Activated CD4-positive, alpha-beta T cell treated with anti-CD3 and anti-CD28 coated beads for 4 hours (primary cell): ENCODE data around the gene HPSE2.
"Not testable (repeated sequence)": the region's sequence is repeated elsewhere in the genome, so short reads cannot be mapped to it uniquely, and the experiment has no call there.

Source experiments
- DNase-seq, 2 donors: peaks; one replicate each; pipeline ENCODE4 v3.0.0-alpha.2; 2020

The HPSE2 gene

DNA sequence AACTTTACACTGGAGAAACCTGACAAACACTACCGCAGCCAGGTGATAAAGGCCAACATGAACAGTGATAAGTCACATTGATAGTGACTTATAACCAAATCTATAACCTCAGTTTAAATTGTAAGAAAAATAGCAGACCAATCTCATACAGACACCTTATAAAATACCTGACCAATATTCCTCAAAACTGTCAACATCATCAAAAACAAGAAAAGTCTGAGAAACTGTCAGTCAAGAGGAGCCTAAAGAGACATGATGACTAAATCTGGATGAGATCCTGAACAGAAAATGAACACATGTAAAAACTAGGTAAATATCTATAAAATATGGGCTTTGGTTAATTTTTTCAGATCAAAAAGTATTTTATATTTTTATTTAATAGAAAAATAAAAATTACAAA is 233.3 kb downstream of the HPSE2 start:
- DNase-seq = no peak

DNA sequence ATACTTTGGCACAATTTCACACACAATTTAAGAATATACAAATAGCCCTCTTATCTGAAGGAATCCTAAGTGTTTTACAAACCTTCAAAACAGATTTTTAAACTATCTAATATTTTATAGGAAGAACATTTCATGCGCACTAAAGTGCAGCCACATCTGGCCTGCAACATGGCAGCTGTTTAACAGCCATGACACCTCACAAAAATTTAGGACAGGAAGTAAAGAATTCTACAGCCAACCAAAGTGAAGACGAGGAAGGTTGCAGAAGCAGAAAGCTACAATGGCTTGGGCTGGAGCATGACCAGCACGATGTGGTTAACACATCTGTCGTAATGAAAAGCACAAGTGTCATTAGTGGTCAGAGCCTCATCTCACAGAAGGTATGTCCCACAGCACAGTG is 238.1 kb downstream of the HPSE2 start:
- no peak for DNase-seq

DNA sequence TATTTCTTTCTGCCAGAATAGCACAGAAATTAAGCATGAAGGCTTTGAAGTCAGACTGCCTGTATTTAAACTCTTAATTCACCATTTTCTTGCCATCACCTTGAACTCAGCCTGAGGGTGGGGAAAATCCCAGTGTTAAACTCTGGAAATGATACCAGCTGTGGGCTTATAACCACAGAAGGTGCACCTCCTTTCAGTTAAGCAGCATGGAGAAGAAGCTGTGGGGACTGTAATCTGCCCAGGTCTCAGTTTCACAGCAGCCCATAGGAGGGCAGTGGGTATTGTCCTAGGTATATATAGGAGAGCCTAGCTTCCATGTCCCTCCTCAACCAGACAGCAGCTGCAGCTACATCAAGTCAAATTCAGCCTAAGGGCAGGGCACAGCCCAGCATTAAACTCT is 241.6 kb downstream of the HPSE2 start:
- no peak for DNase-seq

DNA sequence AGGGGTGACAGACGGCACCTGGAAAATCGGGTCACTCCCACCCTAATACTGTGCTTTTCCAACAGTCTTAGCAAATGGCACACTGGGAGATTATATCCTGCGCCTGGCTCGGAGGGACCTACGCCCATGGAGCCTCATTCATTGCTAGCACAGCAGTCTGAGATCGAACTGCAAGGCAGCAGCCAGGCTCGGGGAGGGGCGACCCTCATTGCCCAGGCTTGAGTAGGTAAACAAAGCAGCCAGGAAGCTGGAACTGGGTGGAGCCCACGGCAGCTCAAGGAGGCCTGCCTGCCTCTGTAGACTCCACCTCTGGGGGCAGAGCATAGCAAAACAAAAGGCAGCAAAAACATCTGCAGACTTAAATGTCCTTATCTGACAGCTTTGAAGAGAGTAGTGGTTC is 251.9 kb downstream of the HPSE2 start:
- DNase-seq = not testable (repeated sequence)

DNA sequence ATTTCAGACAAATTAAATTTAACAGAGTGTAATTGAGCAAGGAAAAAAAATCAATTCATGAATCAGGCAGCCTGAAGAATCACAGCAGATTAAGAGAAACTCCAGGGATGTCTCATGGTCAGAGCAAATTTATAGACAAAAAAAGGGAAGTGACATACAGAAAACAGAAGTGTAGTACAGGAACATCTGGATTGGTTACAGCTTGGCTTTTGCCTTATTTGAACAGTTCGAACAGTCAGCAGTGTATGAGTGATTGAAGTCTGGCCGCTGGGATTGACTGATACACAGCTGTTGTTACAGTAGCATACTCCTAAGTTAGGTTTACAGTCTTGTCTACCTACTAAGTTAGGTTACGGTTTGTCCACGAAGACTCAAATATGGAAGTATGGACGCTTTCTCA is 255.3 kb downstream of the HPSE2 start:
- DNase-seq = no peak

DNA sequence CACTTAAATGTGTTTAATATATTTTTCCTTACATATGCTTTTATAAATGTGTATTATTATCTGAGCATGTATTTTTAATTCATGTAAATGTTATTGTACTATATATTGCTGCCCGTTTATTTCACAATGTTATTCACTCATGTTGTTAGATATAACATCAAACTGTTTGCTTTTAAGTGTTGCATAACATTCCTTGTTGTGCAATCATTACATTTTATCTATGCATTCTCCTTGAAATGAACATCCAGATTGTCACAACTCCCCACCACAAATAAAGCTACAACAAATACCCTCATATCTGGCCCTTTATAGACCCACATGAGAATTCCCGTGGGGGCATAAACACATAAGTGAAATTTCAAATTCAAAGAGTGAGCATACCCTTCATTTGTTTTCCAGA is 264.2 kb downstream of the HPSE2 start:
- DNase-seq = no peak

DNA sequence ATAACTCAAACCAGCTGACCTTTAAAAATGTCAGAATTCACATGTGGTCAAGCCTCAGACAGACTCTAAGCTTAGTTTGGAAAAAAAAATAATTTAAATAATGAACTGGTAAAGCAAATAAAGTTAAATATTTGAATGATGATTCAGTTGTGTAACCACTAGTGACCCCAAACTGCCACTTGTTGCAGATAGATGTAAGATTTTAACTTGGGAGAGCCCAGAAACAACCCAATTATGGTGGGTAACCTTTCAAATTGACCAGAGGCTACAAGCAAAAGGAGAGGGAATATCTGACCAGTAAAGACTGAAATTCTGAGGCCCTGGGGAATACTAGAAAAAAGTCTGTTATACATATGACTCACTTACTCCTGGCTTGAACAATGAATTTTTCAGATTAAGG is 268.1 kb downstream of the HPSE2 start:
- DNase-seq = no peak

DNA sequence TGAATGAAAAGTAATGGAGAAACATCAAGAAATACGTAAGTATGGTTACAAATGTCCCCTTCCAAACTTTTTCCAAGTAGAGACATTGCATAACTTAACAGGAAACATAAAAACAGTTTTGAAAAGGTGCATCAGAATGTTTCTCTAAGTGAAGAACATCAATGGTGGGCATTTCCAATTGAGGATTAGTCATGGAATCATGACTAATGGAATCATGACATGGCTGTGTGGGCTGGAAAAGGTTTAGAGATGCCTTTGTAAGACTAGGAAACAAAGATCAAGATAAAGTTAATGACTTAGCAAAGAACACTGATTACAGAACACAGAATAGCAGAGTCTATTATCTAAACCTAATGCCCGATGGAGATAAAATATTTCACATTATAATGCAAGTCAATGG is 272.0 kb downstream of the HPSE2 start:
- DNase-seq = no peak

DNA sequence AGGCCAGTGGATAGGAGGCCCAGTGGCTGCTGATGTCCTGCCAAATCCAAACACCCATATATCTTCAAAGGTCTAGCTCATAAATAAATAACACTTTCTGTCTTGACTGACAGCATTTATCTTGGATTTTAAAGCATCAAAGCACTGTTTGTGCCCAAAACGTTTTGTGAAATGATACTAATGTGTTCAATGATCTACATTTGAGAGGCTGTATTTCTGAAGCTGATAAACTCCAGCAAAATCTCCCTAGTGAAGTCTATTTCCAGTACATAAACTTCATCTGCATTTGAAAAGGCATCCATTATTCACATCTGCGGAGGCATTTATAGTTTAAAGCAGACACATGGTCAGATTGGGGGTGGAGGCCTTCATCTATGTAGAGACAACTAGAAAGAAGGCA is 276.3 kb downstream of the HPSE2 start:
- DNase-seq = no peak

DNA sequence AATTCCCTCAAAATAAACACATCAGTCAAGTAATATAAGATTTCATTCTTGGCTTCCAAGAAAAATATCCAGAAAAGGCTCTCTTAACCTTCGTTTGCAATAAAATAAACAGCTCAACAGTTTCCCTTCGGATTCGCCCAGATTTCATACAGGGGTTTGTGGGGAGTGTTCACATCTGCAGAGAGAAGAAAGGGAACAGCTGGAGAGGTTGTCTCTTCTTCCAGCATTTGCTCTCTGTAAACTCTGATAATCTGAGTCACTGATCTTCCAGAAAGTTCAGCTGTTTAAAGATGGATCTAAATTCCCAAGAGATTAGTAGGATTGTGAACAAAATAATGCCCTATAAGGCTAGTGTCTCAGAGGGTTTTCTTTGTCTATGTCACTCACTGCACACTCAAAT is 277.9 kb downstream of the HPSE2 start:
- no peak for DNase-seq

DNA sequence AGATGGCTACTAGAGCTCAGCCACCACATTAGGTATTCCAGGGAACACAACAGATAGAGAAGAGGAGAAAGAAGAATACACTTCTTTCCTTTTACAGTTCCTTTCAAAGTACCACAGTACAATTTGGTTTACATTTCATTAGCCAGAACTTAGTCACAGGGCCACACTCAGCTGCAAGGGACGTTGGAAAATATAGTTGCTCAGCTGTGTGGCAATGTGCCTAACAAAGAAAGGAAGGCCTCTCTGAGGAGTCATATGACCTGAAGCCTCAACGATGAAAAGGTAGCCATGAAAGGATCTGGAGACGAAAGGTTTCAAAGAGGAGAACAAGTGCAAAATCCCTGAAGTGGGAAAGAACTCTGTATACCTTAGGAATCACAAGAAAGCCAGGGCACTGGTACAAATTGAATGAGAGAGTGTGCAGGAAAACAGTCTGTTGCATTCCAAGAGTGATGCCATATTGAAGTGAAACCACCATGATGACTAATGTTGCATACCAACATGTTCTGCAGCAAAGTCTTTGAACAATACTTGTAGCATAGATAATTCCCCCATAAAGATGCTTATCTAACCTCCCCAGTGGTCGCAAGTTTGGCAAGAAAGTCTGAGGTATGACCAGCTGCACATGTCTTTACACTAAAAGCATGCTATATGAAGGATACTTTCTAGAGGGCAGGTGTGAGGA is 278.9 kb downstream of the HPSE2 start:
- no peak for DNase-seq

DNA sequence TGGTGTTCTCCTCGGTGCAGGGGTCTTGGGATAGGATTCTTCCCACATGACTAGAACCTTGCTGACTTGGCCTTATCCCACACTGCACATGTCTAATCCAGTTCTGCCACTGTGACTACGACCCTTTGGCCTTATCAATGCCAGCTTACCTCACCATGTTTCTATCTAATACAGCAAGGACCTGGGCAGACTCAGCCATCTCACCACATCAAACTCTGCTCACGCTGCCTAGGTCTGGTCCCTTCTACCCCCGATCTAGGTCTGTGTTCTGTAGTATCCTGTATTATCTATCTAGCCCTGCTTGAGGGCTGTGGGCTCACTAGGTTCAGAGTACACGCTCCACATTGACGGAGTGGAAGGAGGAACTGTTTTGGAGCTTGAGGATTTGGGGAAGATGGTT is 282.4 kb downstream of the HPSE2 start:
- DNase-seq = no peak

DNA sequence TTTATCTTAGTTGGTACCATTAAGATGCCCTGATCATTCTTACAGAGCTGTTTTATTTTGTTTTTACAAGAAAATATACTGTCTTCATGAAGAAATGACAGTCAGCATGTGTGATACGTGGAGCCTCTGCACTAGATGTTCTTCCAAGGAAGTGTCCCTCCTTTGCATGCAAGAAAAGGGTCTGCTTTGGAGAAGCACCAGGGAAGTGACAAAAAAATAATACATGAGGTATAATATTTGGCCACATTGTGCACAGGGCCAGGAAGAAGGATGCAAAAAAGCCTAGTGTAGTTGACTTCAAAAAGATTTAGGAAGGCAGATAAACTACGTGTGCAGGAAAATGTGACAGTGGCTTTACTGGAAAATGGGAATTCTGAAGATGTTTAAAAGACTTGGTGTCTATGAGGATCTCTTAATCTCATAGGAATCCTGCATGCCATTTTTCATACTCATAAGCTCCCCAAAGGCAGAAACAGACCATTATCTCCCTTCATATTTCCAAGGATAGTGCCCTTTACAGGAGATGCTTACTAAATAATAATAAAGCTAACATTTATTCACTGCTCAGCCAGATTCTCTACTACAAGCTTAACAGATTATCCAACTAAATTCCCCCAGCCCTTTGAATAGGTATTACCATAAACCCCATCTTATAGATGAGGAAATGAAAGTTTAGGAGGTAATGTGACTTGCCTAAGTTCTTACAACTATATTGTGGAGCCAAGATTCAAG is 284.2 kb downstream of the HPSE2 start:
- DNase-seq = no peak

DNA sequence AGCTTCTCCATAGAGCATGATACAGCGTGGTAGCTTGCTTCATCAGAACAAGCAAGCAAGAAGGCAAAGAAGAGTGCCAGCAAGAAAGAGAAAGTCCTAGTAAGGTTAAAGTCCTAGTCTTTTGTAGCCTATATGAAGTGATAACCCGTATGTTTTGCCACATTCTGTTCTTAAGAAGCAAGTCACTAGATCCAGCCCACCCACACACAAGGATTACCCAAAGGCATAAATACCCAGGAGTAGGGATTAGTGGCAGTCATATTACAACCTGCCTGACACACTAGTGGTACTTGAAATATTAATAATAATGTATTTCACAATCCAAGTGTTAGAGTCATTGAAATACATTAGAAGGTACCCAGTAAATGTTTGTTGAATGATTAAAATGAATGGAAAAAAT is 285.5 kb downstream of the HPSE2 start:
- no peak for DNase-seq

DNA sequence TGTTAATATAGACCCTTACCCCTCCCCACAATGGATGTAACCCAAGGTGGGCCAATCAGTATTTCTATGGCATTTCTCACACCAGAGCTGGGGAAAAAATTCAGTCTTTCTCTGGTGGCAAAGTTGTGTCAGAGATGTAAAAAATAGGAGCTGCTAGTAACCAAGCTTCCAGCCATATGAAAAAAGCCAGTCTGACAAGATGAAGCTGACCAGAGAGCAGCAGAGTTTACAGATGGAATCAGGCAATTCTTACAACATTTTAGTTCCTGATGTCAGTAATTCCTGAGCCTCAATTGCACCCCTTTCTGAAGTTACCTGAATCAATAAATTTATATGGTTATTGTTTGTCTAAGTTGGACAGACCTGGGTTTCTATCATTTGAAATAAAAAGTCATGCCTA is 286.3 kb downstream of the HPSE2 start:
- DNase-seq = no peak

DNA sequence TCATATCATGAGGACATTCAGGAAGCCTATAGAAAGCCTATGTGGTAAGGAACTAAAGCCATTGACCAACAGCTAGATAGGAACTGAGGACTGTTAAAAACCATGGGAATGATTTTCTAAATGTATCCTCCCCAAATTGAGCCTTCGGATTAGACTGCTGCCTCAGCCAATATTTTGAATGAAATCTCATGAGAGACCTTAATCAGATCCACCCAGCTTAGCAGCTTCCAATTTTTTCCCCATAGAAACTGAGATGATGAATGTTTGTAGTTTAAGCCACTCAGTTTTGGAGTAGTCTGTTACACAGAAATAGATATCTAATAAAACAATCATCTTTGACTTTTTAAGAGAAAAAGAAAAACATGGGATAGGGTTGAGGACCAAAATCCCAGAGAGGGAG is 292.0 kb downstream of the HPSE2 start:
- no peak for DNase-seq

DNA sequence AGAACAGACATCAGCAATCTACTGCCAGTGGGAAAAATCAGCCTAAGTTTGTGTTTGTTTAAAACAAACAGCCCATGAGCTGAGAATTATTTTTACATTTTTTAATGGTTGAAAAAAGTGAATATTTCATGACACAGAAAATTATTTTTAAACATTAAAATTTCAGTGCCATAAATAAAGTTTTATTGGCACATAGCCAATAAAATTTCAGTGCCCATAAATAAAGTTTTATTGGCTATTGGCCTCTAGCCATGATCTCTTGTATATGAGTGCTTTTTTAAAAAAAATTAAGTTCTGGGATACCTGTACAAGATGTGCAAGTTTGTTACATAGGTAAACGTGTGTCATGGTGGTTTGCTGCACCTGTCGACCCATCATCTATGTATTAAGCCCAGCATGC is 305.9 kb downstream of the HPSE2 start:
- DNase-seq = no peak

DNA sequence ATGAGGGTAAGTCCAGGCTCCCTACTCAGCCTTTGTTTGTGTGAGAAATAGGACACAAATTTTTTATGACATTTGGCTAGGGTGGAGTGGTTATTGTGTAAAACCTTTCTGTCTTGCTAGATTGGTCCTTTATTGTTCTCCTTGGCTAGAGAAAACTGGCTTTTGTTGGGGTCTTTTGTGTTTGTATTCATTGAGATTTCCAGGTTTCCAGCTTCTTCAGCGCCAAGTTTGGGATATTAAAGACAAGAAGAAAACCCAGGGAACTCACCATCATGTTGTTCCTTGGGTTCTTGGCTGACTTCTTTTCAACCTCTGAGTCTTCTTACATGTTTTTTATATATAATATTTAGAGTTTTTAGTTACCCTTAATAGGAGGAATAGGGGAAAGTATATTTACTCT is 310.0 kb downstream of the HPSE2 start:
- no peak for DNase-seq

DNA sequence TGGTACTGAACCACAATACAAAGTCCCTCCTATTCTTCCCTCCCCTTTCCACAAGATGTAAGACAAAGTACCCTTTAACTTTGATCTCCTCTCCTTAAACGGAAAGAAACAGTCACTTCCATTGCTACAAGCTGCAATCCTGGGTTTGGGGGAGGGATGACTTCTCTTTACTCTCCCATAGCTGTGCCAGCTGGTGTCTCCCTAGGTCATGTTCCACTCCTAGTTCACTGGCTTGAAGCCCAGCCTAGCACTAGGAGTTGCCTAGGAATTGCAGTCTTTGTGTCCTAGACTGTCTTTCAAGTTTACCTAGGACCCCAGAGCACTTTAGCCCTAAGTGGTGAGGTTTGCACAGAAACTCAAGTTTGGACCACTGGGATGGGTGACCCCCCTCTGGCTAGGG is 311.1 kb downstream of the HPSE2 start:
- DNase-seq = no peak

DNA sequence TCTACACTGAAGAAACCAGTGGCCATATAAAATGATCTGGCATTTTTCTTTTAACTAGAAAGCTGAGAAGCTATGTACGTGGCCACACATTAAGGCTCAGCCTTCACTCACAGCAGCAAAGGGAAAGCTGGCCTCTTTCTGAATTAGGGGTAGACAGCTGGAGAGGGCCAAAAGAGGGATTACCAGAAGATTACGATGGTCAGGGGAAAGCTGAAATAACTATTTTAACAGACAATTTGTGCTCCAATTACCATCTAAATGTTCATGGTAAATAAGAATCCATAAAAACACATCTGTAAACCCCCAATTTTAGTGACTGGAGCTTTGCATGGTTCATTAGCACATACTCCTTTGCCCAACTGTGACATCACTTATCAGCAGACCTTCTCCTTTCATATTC is 314.3 kb downstream of the HPSE2 start:
- DNase-seq = no peak

DNA sequence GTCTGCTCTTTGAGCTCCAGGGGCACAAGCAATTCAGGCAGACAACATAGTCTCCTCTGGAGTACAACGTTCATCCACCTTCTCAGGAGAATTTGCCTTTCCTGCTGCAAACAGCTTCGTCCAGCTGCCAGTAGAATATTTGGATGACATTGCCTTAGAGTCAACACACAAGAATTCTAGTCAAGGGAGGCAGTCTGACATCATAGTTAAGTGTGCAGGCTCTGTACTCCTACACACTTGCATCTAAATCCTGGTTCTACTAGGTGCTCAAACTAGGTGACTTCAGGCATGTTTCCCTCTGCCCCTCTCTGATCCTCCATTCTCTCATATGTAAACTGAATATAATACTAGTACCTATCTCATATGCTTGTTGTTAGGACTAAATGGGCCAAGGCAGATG is 314.8 kb downstream of the HPSE2 start:
- DNase-seq = no peak

DNA sequence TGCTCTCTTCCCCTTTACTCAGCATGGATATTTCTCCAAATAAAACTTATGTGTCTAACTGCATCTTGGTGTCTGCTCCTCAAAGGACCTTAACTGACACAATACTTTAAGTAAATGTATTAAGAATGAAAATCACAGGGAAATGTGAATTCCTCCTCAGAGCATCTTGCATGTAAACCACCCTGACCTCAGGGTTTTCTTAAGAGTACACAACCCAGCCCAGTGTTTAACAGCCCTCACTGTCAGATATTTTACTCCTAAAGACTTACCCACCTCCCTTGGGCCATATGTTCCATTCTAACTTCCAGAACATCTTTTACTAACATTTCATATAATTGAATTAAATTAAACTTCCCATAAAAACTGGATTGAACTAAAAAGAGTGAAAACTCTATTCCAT is 315.3 kb downstream of the HPSE2 start:
- no peak for DNase-seq

DNA sequence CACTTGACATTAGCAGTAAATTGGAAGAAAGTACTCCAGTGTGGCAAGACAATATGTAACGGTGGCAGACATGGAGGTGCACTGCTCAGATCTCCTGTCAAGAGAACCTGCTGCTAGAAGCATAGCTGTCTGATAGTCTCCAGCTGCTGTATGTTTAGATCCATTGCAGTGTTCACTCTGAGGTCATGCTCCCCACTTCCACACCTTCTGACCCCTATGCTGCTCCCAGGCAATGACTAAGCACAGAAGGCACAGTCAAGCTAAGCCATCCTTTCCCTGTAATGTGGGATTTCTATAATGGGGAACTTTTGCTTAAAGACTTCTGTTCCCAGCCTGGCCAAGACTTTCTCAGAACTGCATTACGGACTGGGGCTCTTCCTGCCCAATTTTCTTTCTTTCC is 315.8 kb downstream of the HPSE2 start:
- no peak for DNase-seq

DNA sequence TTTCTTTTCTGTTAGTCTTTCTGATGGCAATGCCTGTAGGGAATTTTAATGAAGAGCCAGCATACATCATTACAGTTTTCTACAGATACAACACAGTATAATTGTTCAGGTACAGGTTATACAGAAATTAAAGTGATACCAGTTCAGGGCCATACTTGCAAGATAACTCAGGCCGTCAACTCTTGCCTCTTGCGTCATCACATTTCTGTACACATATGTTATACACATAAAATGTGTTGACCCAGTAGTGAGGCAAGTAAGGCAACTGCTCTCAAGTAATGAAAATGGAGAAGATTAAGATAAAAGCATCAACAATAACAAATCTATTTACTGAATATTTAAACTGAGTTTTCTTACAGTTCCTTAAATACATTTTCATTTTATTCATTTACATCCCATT is 317.8 kb downstream of the HPSE2 start:
- no peak for DNase-seq

DNA sequence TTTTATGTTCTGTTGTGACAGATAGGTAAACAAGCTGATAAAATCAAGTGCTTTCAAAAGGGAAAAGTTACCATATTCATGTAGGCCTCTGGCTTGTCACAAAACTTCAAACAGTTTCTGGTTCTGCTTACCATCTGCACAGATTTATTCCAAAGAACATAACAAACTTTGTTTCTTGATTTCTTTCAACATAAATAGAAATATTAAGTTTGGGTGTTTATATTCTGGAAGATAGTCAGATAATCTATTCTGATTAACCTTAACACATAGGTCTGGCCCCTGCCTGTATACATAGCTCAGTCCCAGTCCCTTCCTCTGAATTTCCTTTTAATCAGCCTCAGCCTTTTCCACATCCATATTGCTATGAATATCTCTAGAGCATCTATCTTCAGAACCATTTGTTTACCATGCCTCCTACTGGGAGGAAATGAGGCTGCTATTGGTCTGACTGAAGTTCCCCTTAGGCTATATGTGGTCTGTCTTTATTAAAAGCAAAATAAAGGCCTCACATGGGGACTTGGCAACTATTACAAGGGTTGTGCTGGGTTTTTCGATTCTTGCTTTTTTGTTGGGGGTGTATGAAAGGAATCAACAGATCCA is 319.0 kb downstream of the HPSE2 start:
- DNase-seq = no peak
